Measurements from ENCODE around the gene DONSON. TPM values are rescaled to one million over a fixed set of nuclear protein-coding genes. Genes with fewer than 3 reads are reported as not detected.

The DONSON gene
- total RNA-seq, 1 donor from 2014 or later: 17.9 TPM

DNA sequence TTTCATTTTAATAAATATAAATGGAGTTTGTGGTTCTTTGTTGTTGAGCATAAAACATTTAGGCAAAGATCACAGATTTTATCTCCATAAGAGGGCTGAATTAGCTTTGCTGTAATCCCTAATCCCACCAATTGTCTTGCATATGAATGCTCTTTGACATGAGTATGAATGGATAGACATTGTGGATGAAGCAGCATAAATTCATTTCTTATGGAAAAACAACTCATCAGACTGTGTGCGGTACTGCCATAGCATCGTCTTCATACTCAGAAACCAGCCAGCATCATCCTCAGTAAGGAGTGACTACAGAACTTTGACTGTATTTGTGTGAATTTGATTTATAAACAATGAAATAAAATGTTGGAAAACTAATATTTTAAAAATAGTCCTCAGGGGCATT is 26.1 kb downstream of the DONSON start:
- Mint-ChIP-seq H3K4me1 (ENCODE audit: low read depth) (peaks cover 13% of the 10 kb centered on the region), H3K36me3 (ENCODE audit: low read depth) (peaks cover 32% of the 10 kb centered on the region)

DNA sequence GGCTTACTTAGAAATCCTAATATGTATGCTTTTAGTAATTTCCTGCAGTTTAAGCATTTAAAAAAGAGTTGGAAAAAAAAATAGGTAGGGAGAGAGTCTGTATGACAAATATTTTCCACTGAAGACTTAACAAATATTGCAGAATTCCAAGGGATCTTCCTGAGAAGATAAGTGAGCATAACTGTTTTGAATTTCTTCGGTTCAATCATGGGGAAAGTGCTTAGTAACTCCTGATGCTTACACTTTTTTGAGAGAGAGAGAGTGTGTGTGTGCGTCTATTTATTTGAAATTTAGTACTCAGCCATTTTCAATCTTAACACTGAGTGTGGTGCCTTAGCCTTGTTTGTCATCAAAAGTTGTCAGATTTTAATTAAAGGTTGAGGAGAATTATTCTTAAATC is 27.1 kb downstream of the DONSON start:
- Mint-ChIP-seq H3K27ac (ENCODE audit: unreplicated experiment) (peak overlapping the region; percentile 34), H3K4me3 (ENCODE audit: unreplicated experiment) (no peak overlapping the region), H3K27me3 (ENCODE audit: low read depth) (no peaks in the 10 kb centered on the region), H3K4me1 (ENCODE audit: low read depth) (peaks cover 17% of the 10 kb centered on the region), H3K36me3 (ENCODE audit: low read depth) (peaks cover 39% of the 10 kb centered on the region), H3K9me3 (ENCODE audit: low read depth) (no peaks in the 10 kb centered on the region)
- TF ChIP-seq, protein P1, sequence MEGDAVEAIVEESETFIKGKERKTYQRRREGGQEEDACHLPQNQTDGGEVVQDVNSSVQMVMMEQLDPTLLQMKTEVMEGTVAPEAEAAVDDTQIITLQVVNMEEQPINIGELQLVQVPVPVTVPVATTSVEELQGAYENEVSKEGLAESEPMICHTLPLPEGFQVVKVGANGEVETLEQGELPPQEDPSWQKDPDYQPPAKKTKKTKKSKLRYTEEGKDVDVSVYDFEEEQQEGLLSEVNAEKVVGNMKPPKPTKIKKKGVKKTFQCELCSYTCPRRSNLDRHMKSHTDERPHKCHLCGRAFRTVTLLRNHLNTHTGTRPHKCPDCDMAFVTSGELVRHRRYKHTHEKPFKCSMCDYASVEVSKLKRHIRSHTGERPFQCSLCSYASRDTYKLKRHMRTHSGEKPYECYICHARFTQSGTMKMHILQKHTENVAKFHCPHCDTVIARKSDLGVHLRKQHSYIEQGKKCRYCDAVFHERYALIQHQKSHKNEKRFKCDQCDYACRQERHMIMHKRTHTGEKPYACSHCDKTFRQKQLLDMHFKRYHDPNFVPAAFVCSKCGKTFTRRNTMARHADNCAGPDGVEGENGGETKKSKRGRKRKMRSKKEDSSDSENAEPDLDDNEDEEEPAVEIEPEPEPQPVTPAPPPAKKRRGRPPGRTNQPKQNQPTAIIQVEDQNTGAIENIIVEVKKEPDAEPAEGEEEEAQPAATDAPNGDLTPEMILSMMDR (IDR thresholded peaks at IDR 0.05): no peak
- DNase-seq (ENCODE audit: low spot score): no peak

More for the DNA sequence above, 26.1 kb downstream of the DONSON start:
- Mint-ChIP-seq H3K27me3 (ENCODE audit: low read depth) (no peaks in the 10 kb centered on the region), H3K9me3 (ENCODE audit: low read depth) (no peaks in the 10 kb centered on the region), H3K4me3 (ENCODE audit: unreplicated experiment) (no peak overlapping the region), H3K27ac (ENCODE audit: unreplicated experiment) (no peak overlapping the region)
- no peak for DNase-seq (ENCODE audit: low spot score)
- TF ChIP-seq, protein P1 (IDR thresholded peaks at IDR 0.05): no peak

DNA sequence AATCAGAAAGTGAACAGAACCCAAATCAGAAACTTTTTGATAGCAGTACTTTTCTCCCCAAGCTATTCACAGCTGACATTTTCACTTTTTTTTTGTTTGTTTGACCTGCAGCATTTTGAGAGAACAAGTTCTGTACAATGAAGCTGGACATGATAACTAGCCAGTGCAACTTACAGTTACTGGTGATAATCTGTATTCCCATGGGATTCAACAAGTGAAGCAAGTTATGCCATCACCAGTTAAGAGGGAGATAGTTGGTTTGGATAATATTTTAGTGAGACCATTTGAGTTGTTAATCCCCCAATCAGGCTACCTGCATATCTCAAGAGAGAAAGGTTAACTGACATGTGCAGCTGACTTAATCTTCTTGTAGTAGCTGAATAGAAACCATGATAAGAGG is 27.5 kb downstream of the DONSON start:
- Mint-ChIP-seq H3K27me3 (ENCODE audit: low read depth) (no peaks in the 10 kb centered on the region), H3K36me3 (ENCODE audit: low read depth) (peaks cover 42% of the 10 kb centered on the region), H3K27ac (ENCODE audit: unreplicated experiment) (peak overlapping the region; percentile 34), H3K4me3 (ENCODE audit: unreplicated experiment) (no peak overlapping the region), H3K9me3 (ENCODE audit: low read depth) (no peaks in the 10 kb centered on the region), H3K4me1 (ENCODE audit: low read depth) (peaks cover 21% of the 10 kb centered on the region)
- no peak for DNase-seq (ENCODE audit: low spot score)
- TF ChIP-seq, protein P1 (IDR thresholded peaks at IDR 0.05): no peak

DNA sequence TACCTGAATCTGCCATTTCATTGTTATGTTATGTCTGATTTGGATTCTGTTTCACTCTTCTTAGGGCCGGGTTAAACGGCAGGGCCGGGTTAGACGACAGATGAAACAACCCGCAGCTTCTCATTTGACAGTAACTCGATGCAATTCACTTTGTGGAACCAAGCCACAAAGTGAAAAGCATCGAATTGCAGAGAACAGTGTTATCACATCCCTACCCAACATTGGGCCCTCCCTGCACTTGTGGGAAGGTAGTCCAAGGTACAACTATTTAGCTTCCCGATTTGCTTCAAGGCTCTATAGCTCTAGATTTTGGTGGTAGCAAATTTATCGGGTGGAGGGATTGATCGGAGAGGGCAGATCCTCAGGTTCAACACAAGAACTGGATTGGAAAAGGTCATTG is 28.7 kb downstream of the DONSON start:
- Mint-ChIP-seq H3K27me3 (ENCODE audit: low read depth) (no peaks in the 10 kb centered on the region), H3K36me3 (ENCODE audit: low read depth) (peaks cover 47% of the 10 kb centered on the region), H3K9me3 (ENCODE audit: low read depth) (no peaks in the 10 kb centered on the region), H3K4me1 (ENCODE audit: low read depth) (peaks cover 30% of the 10 kb centered on the region), H3K4me3 (ENCODE audit: unreplicated experiment) (no peak overlapping the region), H3K27ac (ENCODE audit: unreplicated experiment) (no peak overlapping the region)
- TF ChIP-seq, protein P1 (IDR thresholded peaks at IDR 0.05): no peak
- DNase-seq (ENCODE audit: low spot score): no peak

DNA sequence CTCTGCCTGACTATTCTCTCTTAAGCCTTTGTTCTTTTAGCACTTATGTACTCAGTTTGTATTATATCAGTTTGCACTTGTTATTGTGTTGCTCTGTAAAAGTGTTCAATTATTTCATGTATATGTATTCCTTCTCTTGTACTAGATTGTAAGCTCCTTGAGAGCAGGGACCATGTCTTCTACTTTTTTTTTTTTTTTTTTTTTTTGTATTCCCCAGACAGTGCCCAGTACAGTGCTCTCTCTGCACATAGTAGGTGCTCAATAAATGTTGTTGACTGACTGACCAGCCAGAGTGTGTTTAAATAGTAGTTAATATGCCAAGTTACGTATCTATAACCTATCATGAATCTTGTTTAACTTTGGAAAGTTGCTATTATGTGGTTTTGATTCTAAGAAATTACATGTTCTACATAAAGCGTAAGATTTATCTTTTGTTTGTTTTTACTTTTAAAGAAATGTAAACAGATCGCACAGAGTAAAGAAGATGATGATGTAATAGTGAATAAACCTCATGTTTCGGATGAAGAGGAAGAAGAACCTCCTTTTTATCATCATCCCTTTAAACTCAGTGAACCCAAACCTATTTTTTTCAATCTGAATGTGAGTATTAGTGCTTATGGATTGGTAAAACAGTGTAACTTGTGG is 29.6 kb downstream of the DONSON start:
- Mint-ChIP-seq H3K9me3 (ENCODE audit: low read depth) (no peaks in the 10 kb centered on the region), H3K36me3 (ENCODE audit: low read depth) (peaks cover 55% of the 10 kb centered on the region), H3K27ac (ENCODE audit: unreplicated experiment) (no peak overlapping the region), H3K27me3 (ENCODE audit: low read depth) (no peaks in the 10 kb centered on the region), H3K4me3 (ENCODE audit: unreplicated experiment) (no peak overlapping the region), H3K4me1 (ENCODE audit: low read depth) (peaks cover 36% of the 10 kb centered on the region)
- TF ChIP-seq, protein P1 (IDR thresholded peaks at IDR 0.05): no peak
- no peak for DNase-seq (ENCODE audit: low spot score)

Data from chondrocyte (in vitro differentiated cells).